GM12878 (cell line): ENCODE measurements around the gene ALG12. TPM values are rescaled to one million over a fixed set of nuclear protein-coding genes. Genes with fewer than 3 reads are reported as not detected.

Experiments
- BHLHE40 ChIP-seq, 2 experiments: fragments of 450-650 bp in 1 of 2; IDR thresholded peaks; 2 replicates each; pipeline ENCODE4 v1.6.1; 2011 to 2017; ENCODE audit warnings: low read depth in 2 of 2, borderline replicate concordance in 1 of 2, improper control_type of control experiment in 1 of 2, low read length in 1 of 2, mild to moderate bottlenecking in 1 of 2
- EP300 ChIP-seq, 2 experiments: fragments of 150-350 bp in 1 of 2; IDR thresholded peaks; 2 replicates each; pipeline ENCODE4 v1.6.1; 2011 to 2012; ENCODE audit warnings: low read depth in 2 of 2, low read length in 2 of 2, borderline replicate concordance in 1 of 2, improper control_type of control experiment in 1 of 2, inconsistent platforms in 1 of 2; ENCODE audit not compliant: control insufficient read depth in 1 of 2
- ESRRA ChIP-seq: IDR thresholded peaks from 2 replicates; pipeline ENCODE4 v1.6.1; 2012; ENCODE audit warnings: mild to moderate bottlenecking, low read length, improper control_type of control experiment
- ETV6 ChIP-seq, 2 experiments: fragments of 450-650 bp in 1 of 2; IDR thresholded peaks in 1 of 2; conservative IDR thresholded peaks in 1 of 2; 2 replicates each; pipeline ENCODE4 v1.6.1; 2014; ENCODE audit warnings: antibody characterized with exemption in 1 of 2, borderline replicate concordance in 1 of 2, low read depth in 1 of 2, mild to moderate bottlenecking in 1 of 2, moderate library complexity in 1 of 2
- FOXM1 ChIP-seq: IDR thresholded peaks from 2 replicates; pipeline ENCODE4 v1.6.1; 2012; ENCODE audit warnings: low read depth, mild to moderate bottlenecking, inconsistent platforms, low read length, moderate library complexity
- HCFC1 ChIP-seq: fragments of 150-350 bp; IDR thresholded peaks from 2 replicates; pipeline ENCODE4 v1.6.1; 2014; ENCODE audit warnings: low read length
- HDGF ChIP-seq: fragments of 450-650 bp; IDR thresholded peaks from 2 replicates; pipeline ENCODE4 v1.6.1; 2016; ENCODE audit warnings: antibody characterized with exemption
- IKZF1 ChIP-seq: fragments of 450-650 bp; conservative IDR thresholded peaks from 2 replicates; pipeline ENCODE4 v1.6.1; 2017; ENCODE audit warnings: antibody characterized with exemption, mild to moderate bottlenecking
- IRF4 ChIP-seq: IDR thresholded peaks from 2 replicates; pipeline ENCODE4 v1.6.1; 2011; ENCODE audit warnings: low read depth, low read length
- NKRF ChIP-seq: fragments of 450-650 bp; conservative IDR thresholded peaks from 2 replicates; pipeline ENCODE4 v1.6.1; 2017; ENCODE audit warnings: mild to moderate bottlenecking, moderate library complexity
- NR2F1 ChIP-seq: fragments of 450-650 bp; conservative IDR thresholded peaks from 2 replicates; pipeline ENCODE4 v1.6.1; 2017; ENCODE audit warnings: mild to moderate bottlenecking
- PBX3 ChIP-seq: IDR thresholded peaks from 2 replicates; pipeline ENCODE4 v1.6.1; 2011; ENCODE audit warnings: mild to moderate bottlenecking, low read depth, low read length, moderate library complexity; ENCODE audit not compliant: insufficient replicate concordance
- PML ChIP-seq: IDR thresholded peaks from 2 replicates; pipeline ENCODE4 v1.6.1; 2012; ENCODE audit warnings: low read length, inconsistent platforms
- SIN3A ChIP-seq: IDR thresholded peaks from 2 replicates; pipeline ENCODE4 v1.6.1; 2012; ENCODE audit warnings: low read depth, low read length, improper control_type of control experiment
- SPI1 ChIP-seq: IDR thresholded peaks from 2 replicates; pipeline ENCODE4 v1.6.1; 2011; ENCODE audit warnings: low read depth, mild to moderate bottlenecking, low read length, moderate library complexity, borderline replicate concordance; ENCODE audit not compliant: insufficient read depth
- STAT1 ChIP-seq: fragments of 450-650 bp; conservative IDR thresholded peaks from 2 replicates; pipeline ENCODE4 v1.6.1; 2014; ENCODE audit warnings: antibody characterized with exemption, mild to moderate bottlenecking
- ZBTB33 ChIP-seq: fragments of 450-650 bp; IDR thresholded peaks from 2 replicates; pipeline ENCODE4 v1.6.1; 2017; ENCODE audit warnings: mild to moderate bottlenecking
- ZNF217 ChIP-seq: fragments of 450-650 bp; IDR thresholded peaks from 2 replicates; pipeline ENCODE4 v1.6.1; 2017; ENCODE audit warnings: antibody characterized with exemption, mild to moderate bottlenecking
- polyA plus RNA-seq, 11 experiments: library from polyadenylated mRNA; depleted of rRNA in 4 of 11; unstranded in 6 of 11; stranded (reverse) in 5 of 11; fragments of >200 nt; fragmentation: Nextera tagmentation in 4 of 11; fragmentation: Illumina TruSeq in 1 of 11; extraction: Ambion mirVana in 4 of 11; extraction: Trizol in 1 of 11; gene quantifications; 1 replicate in 1 of 11; 2 replicates in 10 of 11; pipeline versions ENCODE4 v1.2.1 to v1.2.3, GENCODE V29; 2011 to 2016; ENCODE audit warnings: inconsistent platforms in 2 of 11, missing spikeins in 2 of 11, low read depth in 1 of 11
- total RNA-seq, 4 experiments: library from RNA; depleted of rRNA in 3 of 4; stranded (reverse); fragments of >200 nt in 3 of 4; fragmentation: Illumina TruSeq in 1 of 4; extraction: Trizol in 1 of 4; gene quantifications; 2 replicates each; pipeline versions ENCODE4 v1.2.1 to v1.2.3, GENCODE V29; 2013 to 2021

The ALG12 gene
- total and polyA plus RNA-seq, 10 of the 15 experiments (the other 5 are each of a cell fraction or from before 2014, with no cell fraction given) = 0.22 to 23.4 (median 6.6) TPM

GRCh38 chr22:49960159-49961004 is 42.1 kb upstream of the ALG12 start, which contains the start of gene PIM3 (continued):
- no peak for TF ChIP-seq PBX3
- peak; percentile 77 to 92 for TF ChIP-seq BHLHE40 (IDR thresholded peaks at IDR 0.05; ENCODE audit: borderline replicate concordance in 1 of 2, low read depth in 2 of 2, low read length in 1 of 2)
- peak; percentile 66; the same call in 1 of the 2 replicates for TF ChIP-seq SIN3A
- TF ChIP-seq PML = no peak; the same call in 1 of the 2 replicates
- TF ChIP-seq NKRF = peak; percentile 69
- 0 out of 2 replicates have a peak, but pooled peaks have one; percentile 17 for TF ChIP-seq SPI1
- TF ChIP-seq ETV6 (conservative IDR thresholded peaks at IDR 0.05 in 1 of 2, IDR thresholded peaks at IDR 0.05 in 1 of 2; ENCODE audit: borderline replicate concordance in 1 of 2, low read depth in 1 of 2) = no peak
- TF ChIP-seq HCFC1 = peak; percentile 16; the same call in 1 of the 2 replicates
- TF ChIP-seq HDGF = no peak
- peak; percentile 88 for TF ChIP-seq NR2F1
- no peak; the same call in 1 of the 2 replicates for TF ChIP-seq ZNF217
- TF ChIP-seq STAT1 = peak; percentile 69; the same call in 1 of the 2 replicates
- TF ChIP-seq IKZF1 = peak; percentile 90
- peak in 1 of 2 experiments; percentile 20; a peak in 1 of 4 replicates for TF ChIP-seq EP300 (IDR thresholded peaks at IDR 0.05; ENCODE audit: borderline replicate concordance in 1 of 2, control insufficient read depth in 1 of 2, low read depth in 2 of 2, low read length in 2 of 2)
- no peak for TF ChIP-seq FOXM1
- no peak for TF ChIP-seq ZBTB33
- TF ChIP-seq IRF4 = no peak
- TF ChIP-seq ESRRA = 0 out of 2 replicates have a peak, but pooled peaks have one; percentile 32
